Keratinocyte (primary cell): ENCODE measurements around the gene FBXO34. TPM values are rescaled to one million over a fixed set of nuclear protein-coding genes. Genes with fewer than 3 reads are reported as not detected.

ENCODE experiments used
- DNase-seq: peaks from one replicate; pipeline ENCODE4 v3.0.0-alpha.2; 2011; ENCODE audit warnings: low read depth, missing footprints, low spot score
- FAIRE-seq: peaks from 2 replicates; lab custom pipeline; 2011; peaks lifted over from hg19 to GRCh38; lab: Jason Lieb, UNC
- H2AFZ ChIP-seq: 2 replicates; pipeline ENCODE4 v1.6.0; 2012; ENCODE audit warnings: low read length, control low read depth, inconsistent platforms; ENCODE audit not compliant: control insufficient read depth
- H3K27ac ChIP-seq: 2 replicates; pipeline ENCODE4 v1.5.1; 2011; ENCODE audit warnings: low read length; ENCODE audit not compliant: control insufficient read depth, insufficient read depth
- H3K27me3 ChIP-seq: 3 replicates; pipeline ENCODE4 v1.6.0; 2011; ENCODE audit warnings: low read length; ENCODE audit not compliant: control insufficient read depth, insufficient read depth; ENCODE audit errors: extremely low read depth
- H3K36me3 ChIP-seq, 2 experiments: 2 replicates in 1 of 2; 3 replicates in 1 of 2; pipeline ENCODE4 v1.5.1; 2011; ENCODE audit warnings: low read length in 2 of 2, mild to moderate bottlenecking in 1 of 2; ENCODE audit not compliant: control insufficient read depth in 2 of 2, insufficient read depth in 2 of 2; ENCODE audit errors: extremely low read depth in 1 of 2
- H3K4me1 ChIP-seq: 3 replicates; pipeline ENCODE4 v1.5.1; 2011; ENCODE audit warnings: low read length; ENCODE audit not compliant: control insufficient read depth, insufficient read depth; ENCODE audit errors: extremely low read depth
- H3K4me2 ChIP-seq: 3 replicates; pipeline ENCODE4 v1.6.0; 2011; ENCODE audit warnings: low read depth, low read length; ENCODE audit not compliant: control insufficient read depth, insufficient read depth; ENCODE audit errors: extremely low read depth
- H3K4me3 ChIP-seq, 3 experiments: fragments of 200-600 bp in 1 of 3; sonication (generic) in 1 of 3; 2 replicates in 2 of 3; 3 replicates in 1 of 3; pipeline ENCODE4 v1.5.1; 2011 to 2016; ENCODE audit warnings: low read length in 3 of 3, mild to moderate bottlenecking in 3 of 3, control low read depth in 2 of 3, inconsistent platforms in 1 of 3, low read depth in 1 of 3, mixed read lengths in 1 of 3, mixed run types in 1 of 3, moderate library complexity in 1 of 3; ENCODE audit not compliant: control insufficient read depth in 2 of 3, insufficient read depth in 2 of 3; ENCODE audit errors: extremely low read depth in 1 of 3
- H3K79me2 ChIP-seq: 2 replicates; pipeline ENCODE4 v1.6.0; 2012; ENCODE audit warnings: low read length; ENCODE audit not compliant: control insufficient read depth, insufficient read depth
- H3K9ac ChIP-seq: 3 replicates; pipeline ENCODE4 v1.6.0; 2011; ENCODE audit warnings: low read length; ENCODE audit not compliant: control insufficient read depth, insufficient read depth; ENCODE audit errors: extremely low read depth
- H3K9me1 ChIP-seq: 3 replicates; pipeline ENCODE4 v1.6.0; 2011; ENCODE audit warnings: low read length; ENCODE audit not compliant: control insufficient read depth, insufficient read depth; ENCODE audit errors: extremely low read depth
- H3K9me3 ChIP-seq: 2 replicates; pipeline ENCODE4 v1.5.1; 2012; ENCODE audit warnings: low read depth, low read length; ENCODE audit not compliant: control insufficient read depth
- H4K20me1 ChIP-seq: 3 replicates; pipeline ENCODE4 v1.6.0; 2011; ENCODE audit warnings: low read length; ENCODE audit not compliant: control insufficient read depth, insufficient read depth; ENCODE audit errors: extremely low read depth
- CTCF ChIP-seq, 3 experiments: IDR thresholded peaks in 1 of 3; conservative IDR thresholded peaks in 1 of 3; optimal IDR thresholded peaks in 1 of 3; 2 replicates in 2 of 3; 3 replicates in 1 of 3; pipeline versions ENCODE3 to v1.5.1; 2011; ENCODE audit warnings: low read length in 3 of 3, mild to moderate bottlenecking in 3 of 3, moderate library complexity in 2 of 3, control low read depth in 1 of 3, inconsistent platforms in 1 of 3; ENCODE audit not compliant: insufficient read depth in 2 of 3; ENCODE audit errors: extremely low read depth in 1 of 3
- EZH2 ChIP-seq: IDR thresholded peaks from one replicate; pipeline ENCODE4 v1.6.1; 2012; ENCODE audit warnings: inconsistent platforms, mild to moderate bottlenecking, low read length, moderate library complexity
- dilution Hi-C: fragments of 300-500 bp; cut with MboI; formaldehyde crosslinking; loops from one replicate; pipeline ENCODE4 v1.7.0; 2020; ENCODE audit warnings: low sequenced_read_pairs; ENCODE audit not compliant: extremely low pct_ligation_motif_present
- polyA plus RNA-seq, 5 experiments: library from polyadenylated mRNA; depleted of rRNA in 3 of 5; stranded (reverse) in 3 of 5; stranded (forward) in 1 of 5; unstranded in 1 of 5; fragments of >200 nt; gene quantifications; 1 replicate in 1 of 5; 2 replicates in 3 of 5; 3 replicates in 1 of 5; pipeline versions ENCODE4 v1.2.1 to v1.2.3, GENCODE V29; 2011 to 2012; ENCODE audit warnings: missing spikeins in 2 of 5, low read depth in 1 of 5, low replicate concordance in 1 of 5

The FBXO34 gene
- polyA plus RNA-seq, 1 donor (not counting 4 experiments of a cell fraction or from before 2014, with no cell fraction given) = 18.0 TPM

GRCh38 chr14:55355922-55356321 is 84.7 kb downstream of the FBXO34 start:
- Histone ChIP-seq H3K9me1 (peaks cover 3% of the 10 kb centered on the region), H4K20me1 (no peaks in the 10 kb centered on the region), H3K79me2 (no peaks in the 10 kb centered on the region), H3K4me2 (no peak overlapping the region), H3K27me3 (no peaks in the 10 kb centered on the region), H3K4me1 (peaks cover 9% of the 10 kb centered on the region), H3K4me3 (no peak overlapping the region), H3K27ac (no peak overlapping the region), H3K9ac (no peak overlapping the region), H3K36me3 (peaks cover 11 to 24% of the 10 kb centered on the region in 2 experiments), H2AFZ (no peak overlapping the region), H3K9me3 (no peaks in the 10 kb centered on the region)
- FAIRE-seq (no peak), DNase-seq (no peak)
- no peak for TF ChIP-seq EZH2
- TF ChIP-seq CTCF (optimal IDR thresholded peaks at IDR 0.05 in 1 of 3, IDR thresholded peaks at IDR 0.05 in 1 of 3, conservative IDR thresholded peaks at IDR 0.05 in 1 of 3; ENCODE audit: extremely low read depth in 1 of 3, insufficient read depth in 2 of 3, low read length in 3 of 3) = no peak
- dilution Hi-C loops = no loop called here

- Histone ChIP-seq H3K9ac (no peak overlapping the region), H3K36me3 (peaks cover 7 to 21% of the 10 kb centered on the region in 2 experiments), H3K4me3 (no peak overlapping the region), H3K79me2 (no peaks in the 10 kb centered on the region), H3K9me1 (peaks cover 3% of the 10 kb centered on the region), H2AFZ (no peak overlapping the region), H3K27me3 (no peaks in the 10 kb centered on the region), H3K27ac (no peak overlapping the region), H3K9me3 (no peaks in the 10 kb centered on the region), H3K4me2 (no peak overlapping the region), H4K20me1 (no peaks in the 10 kb centered on the region), H3K4me1 (peaks cover 9% of the 10 kb centered on the region)
- DNase-seq (no peak), FAIRE-seq (no peak)
- dilution Hi-C loops = no loop called here
- TF ChIP-seq CTCF (optimal IDR thresholded peaks at IDR 0.05 in 1 of 3, IDR thresholded peaks at IDR 0.05 in 1 of 3, conservative IDR thresholded peaks at IDR 0.05 in 1 of 3; ENCODE audit: extremely low read depth in 1 of 3, insufficient read depth in 2 of 3, low read length in 3 of 3) (no peak), EZH2 (no peak)
Observed at GRCh38 chr14:55356913-55357312, 85.7 kb downstream of the FBXO34 start.
